Neutrophil (primary cell): ENCODE measurements around the gene ATP8B4.

Source experiments
- H3K27ac ChIP-seq: fragments of 200-600 bp; sonication (generic); 2 replicates; pipeline ENCODE4 v1.5.1; 2016; ENCODE audit warnings: mild to moderate bottlenecking, moderate library complexity
- H3K27me3 ChIP-seq: fragments of 200-600 bp; sonication (generic); 2 replicates; pipeline ENCODE4 v1.6.0; 2016; ENCODE audit warnings: mild to moderate bottlenecking
- H3K36me3 ChIP-seq: fragments of 200-600 bp; sonication (generic); 2 replicates; pipeline ENCODE4 v1.5.1; 2017
- H3K4me1 ChIP-seq, 2 experiments: fragments of 200-600 bp in 1 of 2; sonication (generic) in 1 of 2; 1 replicate in 1 of 2; 2 replicates in 1 of 2; pipeline versions ENCODE4 v1.5.1 to v1.6.1; 2013 to 2016; ENCODE audit warnings: low read depth in 1 of 2, low read length in 1 of 2, mild to moderate bottlenecking in 1 of 2, moderate library complexity in 1 of 2; ENCODE audit not compliant: control insufficient read depth in 1 of 2, insufficient read depth in 1 of 2
- H3K4me3 ChIP-seq, 2 experiments: fragments of 200-600 bp in 1 of 2; sonication (generic) in 1 of 2; 1 replicate in 1 of 2; 2 replicates in 1 of 2; pipeline ENCODE4 v1.5.1; 2013 to 2016; ENCODE audit warnings: low read depth in 1 of 2, low read length in 1 of 2, mild to moderate bottlenecking in 1 of 2, moderate library complexity in 1 of 2
- H3K9me3 ChIP-seq: fragments of 200-600 bp; sonication (generic); 2 replicates; pipeline ENCODE4 v1.5.1; 2016
- TF ChIP-seq, protein P1 (sequence below): fragments of 200-600 bp; sonication (generic); IDR thresholded peaks from 2 replicates; pipeline ENCODE4 v1.5.1; 2016; ENCODE audit warnings: antibody characterized with exemption

Gene ATP8B4

DNA sequence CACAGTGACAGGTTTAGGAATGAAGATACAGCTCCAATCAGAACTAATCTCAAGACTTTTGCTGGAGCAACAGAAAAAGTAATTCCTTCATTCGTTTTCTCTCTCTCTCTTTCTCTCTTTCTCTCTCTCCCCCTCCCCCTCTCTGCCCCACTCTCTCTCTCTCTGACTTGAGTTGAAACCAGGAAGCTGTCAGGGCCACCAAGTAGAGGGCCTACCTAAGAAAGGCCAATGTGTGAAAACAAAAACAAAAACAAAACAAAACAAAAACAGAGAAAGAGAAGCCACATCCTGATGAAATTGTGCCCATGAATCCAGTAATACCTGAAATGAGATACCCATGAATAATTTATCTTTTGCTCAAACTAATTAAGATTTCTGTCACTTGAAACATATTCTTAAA is 72.9 kb downstream of the ATP8B4 start:
- Histone ChIP-seq H3K4me3 (no peak overlapping the region), H3K4me1 (peaks cover 1 to 8% of the 10 kb centered on the region in 2 experiments), H3K27me3 (no peaks in the 10 kb centered on the region), H3K27ac (peak overlapping the region; percentile 59), H3K9me3 (no peaks in the 10 kb centered on the region), H3K36me3 (peaks cover 3% of the 10 kb centered on the region)
- TF ChIP-seq, protein P1, sequence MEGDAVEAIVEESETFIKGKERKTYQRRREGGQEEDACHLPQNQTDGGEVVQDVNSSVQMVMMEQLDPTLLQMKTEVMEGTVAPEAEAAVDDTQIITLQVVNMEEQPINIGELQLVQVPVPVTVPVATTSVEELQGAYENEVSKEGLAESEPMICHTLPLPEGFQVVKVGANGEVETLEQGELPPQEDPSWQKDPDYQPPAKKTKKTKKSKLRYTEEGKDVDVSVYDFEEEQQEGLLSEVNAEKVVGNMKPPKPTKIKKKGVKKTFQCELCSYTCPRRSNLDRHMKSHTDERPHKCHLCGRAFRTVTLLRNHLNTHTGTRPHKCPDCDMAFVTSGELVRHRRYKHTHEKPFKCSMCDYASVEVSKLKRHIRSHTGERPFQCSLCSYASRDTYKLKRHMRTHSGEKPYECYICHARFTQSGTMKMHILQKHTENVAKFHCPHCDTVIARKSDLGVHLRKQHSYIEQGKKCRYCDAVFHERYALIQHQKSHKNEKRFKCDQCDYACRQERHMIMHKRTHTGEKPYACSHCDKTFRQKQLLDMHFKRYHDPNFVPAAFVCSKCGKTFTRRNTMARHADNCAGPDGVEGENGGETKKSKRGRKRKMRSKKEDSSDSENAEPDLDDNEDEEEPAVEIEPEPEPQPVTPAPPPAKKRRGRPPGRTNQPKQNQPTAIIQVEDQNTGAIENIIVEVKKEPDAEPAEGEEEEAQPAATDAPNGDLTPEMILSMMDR: no peak

GRCh38 chr15:50044904-50045303 is 74.1 kb downstream of the ATP8B4 start:
- Histone ChIP-seq H3K4me1 (peaks cover 0 to 6% of the 10 kb centered on the region in 2 experiments), H3K36me3 (peaks cover 3% of the 10 kb centered on the region), H3K9me3 (no peaks in the 10 kb centered on the region), H3K27ac (peak overlapping the region; percentile 59), H3K4me3 (no peak overlapping the region), H3K27me3 (no peaks in the 10 kb centered on the region)
- TF ChIP-seq, protein P1: no peak

- Histone ChIP-seq H3K4me3 (no peak overlapping the region), H3K36me3 (peaks cover 3% of the 10 kb centered on the region), H3K27ac (peak overlapping the region; percentile 59), H3K27me3 (no peaks in the 10 kb centered on the region), H3K9me3 (no peaks in the 10 kb centered on the region), H3K4me1 (peaks cover 0 to 6% of the 10 kb centered on the region in 2 experiments)
- TF ChIP-seq, protein P1: no peak
Measured at GRCh38 chr15:50044406-50044805, 74.6 kb downstream of the ATP8B4 start.

DNA sequence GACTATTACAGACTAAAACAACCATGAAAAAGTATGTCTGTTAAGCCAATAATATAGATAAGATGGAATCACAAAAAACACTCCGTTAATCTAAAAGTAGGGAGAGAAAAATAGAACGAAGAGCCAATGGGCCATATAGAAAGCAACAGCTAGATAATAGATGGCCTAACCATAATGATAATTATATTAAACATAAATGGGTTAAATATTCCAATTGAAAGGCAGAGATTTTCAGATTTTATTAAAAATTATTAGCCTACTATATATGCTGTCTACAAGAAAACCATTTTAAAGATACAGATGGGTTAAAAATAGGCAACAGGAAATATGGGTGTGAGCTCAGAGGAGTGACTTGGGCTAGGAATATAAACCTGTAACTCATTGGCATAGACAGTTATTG is 76.3 kb downstream of the ATP8B4 start:
- TF ChIP-seq, protein P1: no peak
- Histone ChIP-seq H3K27me3 (no peaks in the 10 kb centered on the region), H3K9me3 (no peaks in the 10 kb centered on the region), H3K4me3 (no peak overlapping the region), H3K27ac (peak overlapping the region; percentile 32), H3K36me3 (peaks cover 3% of the 10 kb centered on the region), H3K4me1 (peaks cover 0 to 6% of the 10 kb centered on the region in 2 experiments)

DNA sequence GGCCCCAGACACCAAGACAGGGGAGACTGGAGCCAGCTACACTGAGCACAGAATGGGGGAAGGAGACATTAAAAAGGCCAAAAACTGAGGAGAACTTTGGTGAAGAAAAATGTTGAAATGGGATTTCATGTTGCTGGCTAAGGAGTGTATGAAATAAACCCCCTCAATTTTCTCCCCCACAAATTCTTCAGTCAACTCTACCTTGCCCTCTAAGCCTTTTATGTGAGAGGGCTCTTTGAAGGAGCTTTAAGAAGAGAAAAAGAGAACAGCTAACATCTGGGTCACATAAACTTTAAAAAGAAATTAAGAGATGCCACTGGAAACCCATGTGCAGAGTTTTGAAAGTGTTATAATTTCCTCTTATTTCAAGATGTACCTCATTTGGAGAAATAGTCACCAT is 88.6 kb downstream of the ATP8B4 start:
- TF ChIP-seq, protein P1: no peak
- H3K27ac ChIP-seq: peak overlapping the region; percentile 70
- peaks cover 6% of the 10 kb centered on the region for H3K36me3 ChIP-seq
- no peaks in the 10 kb centered on the region for H3K27me3 ChIP-seq
- H3K9me3 ChIP-seq: no peaks in the 10 kb centered on the region
- no peak overlapping the region for H3K4me3 ChIP-seq
- H3K4me1 ChIP-seq: peaks cover 16 to 17% of the 10 kb centered on the region in 2 experiments

GRCh38 chr15:50028326-50028725 is 90.7 kb downstream of the ATP8B4 start:
- Histone ChIP-seq H3K9me3 (no peaks in the 10 kb centered on the region), H3K36me3 (peaks cover 14% of the 10 kb centered on the region), H3K27me3 (no peaks in the 10 kb centered on the region), H3K4me3 (no peak overlapping the region), H3K4me1 (peaks cover 13 to 16% of the 10 kb centered on the region in 2 experiments), H3K27ac (peak overlapping the region; percentile 23)
- TF ChIP-seq, protein P1: no peak
